Stimulated activated CD4-positive, alpha-beta T cell treated with anti-CD3 and anti-CD28 coated beads, Interleukin-1b, Interleukin-23, amount 100 ng/mL, for 48 hours (primary cell): ENCODE measurements around the gene SUPT20HL1.

Experiments used
- DNase-seq: peaks from one replicate; pipeline ENCODE4 v3.0.0-alpha.2; 2020

Gene SUPT20HL1

GRCh38 chrX:24399550-24399949 is 39.1 kb downstream of the SUPT20HL1 start:
- no peak for DNase-seq

- DNase-seq = no peak
Measured at GRCh38 chrX:24405959-24406358, 45.5 kb downstream of the SUPT20HL1 start.
